Activated naive CD8-positive, alpha-beta T cell treated with anti-CD3 and anti-CD28 coated beads, Interleukin-2, amount 10 ng/mL, durations not matched to agents 7 days and 5 days (primary cell): Measurements from ENCODE around the gene FRMPD2. TPM values are rescaled to one million over a fixed set of nuclear protein-coding genes. Genes with fewer than 3 reads are reported as not detected.
"Not testable (repeated sequence)": the region's sequence is repeated elsewhere in the genome, so short reads cannot be mapped to it uniquely, and the experiment has no call there.

Experiments used
- ATAC-seq: fragments of 150-1000 bp; cut with Tn5 transposase; one replicate; pipeline ENCODE4 v1.10.0; 2021; ENCODE audit warnings: low read depth, moderate library complexity
- POLR2A ChIA-PET: fragments of 350-600 bp; sonication (Branson Sonifier 250); formaldehyde crosslinking; loops from one replicate; lab custom pipeline; 2021; ENCODE audit warnings: antibody characterized with exemption; lab: Charles Lee
- DNase-seq: peaks from one replicate; pipeline ENCODE4 v3.0.0; 2021
- H3K27ac Mint-ChIP-seq: one replicate; pipeline ENCODE4 v1.8.0; 2022; ENCODE audit warnings: mild to moderate bottlenecking, mixed read lengths
- H3K27me3 Mint-ChIP-seq: one replicate; pipeline ENCODE4 v1.8.0; 2022; ENCODE audit warnings: mild to moderate bottlenecking, moderate library complexity, mixed read lengths
- H3K36me3 Mint-ChIP-seq: one replicate; pipeline ENCODE4 v1.8.0; 2021; ENCODE audit warnings: mild to moderate bottlenecking, mixed read lengths
- H3K4me1 Mint-ChIP-seq: one replicate; pipeline ENCODE4 v1.8.0; 2021; ENCODE audit warnings: mixed read lengths
- H3K4me3 Mint-ChIP-seq: one replicate; pipeline ENCODE4 v1.8.0; 2022; ENCODE audit warnings: mild to moderate bottlenecking, moderate library complexity, mixed read lengths
- H3K9me3 Mint-ChIP-seq: one replicate; pipeline ENCODE4 v1.8.0; 2021; ENCODE audit warnings: mixed read lengths
- total RNA-seq, 2 experiments: library from RNA; stranded (reverse); gene quantifications; one replicate each; pipeline ENCODE4 v1.2.3, GENCODE V29; 2021

The FRMPD2 gene
- total RNA-seq, 2 experiments from 2014 or later, result not detected

DNA sequence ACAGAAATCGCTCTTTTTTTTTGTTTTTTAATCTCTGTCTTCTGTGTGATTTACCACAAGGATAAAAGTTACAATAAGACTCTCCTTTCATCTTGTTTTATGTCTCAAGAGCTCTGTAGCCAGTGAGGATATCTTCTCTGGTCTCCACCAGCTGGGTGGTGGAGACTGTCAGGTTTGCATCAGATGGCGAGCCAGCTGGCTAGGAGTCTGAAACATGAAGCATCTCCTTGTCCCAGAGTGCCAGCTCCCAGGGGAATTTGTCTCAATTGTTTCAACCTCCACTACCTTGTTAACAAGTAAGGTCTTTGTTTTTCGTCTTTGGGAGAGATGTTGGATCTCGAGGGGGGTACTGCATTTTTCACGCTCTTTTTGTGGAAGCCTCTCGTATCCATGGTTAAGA, 47.3 kb downstream of the FRMPD2 start:
- H3K4me1 Mint-ChIP-seq, result peaks cover 6% of the 10 kb centered on the region
- no peak for DNase-seq
- peaks cover 28% of the 10 kb centered on the region for H3K27me3 Mint-ChIP-seq
- POLR2A ChIA-PET, result no interaction called here
- ATAC-seq, result no peak
- no peaks in the 10 kb centered on the region for H3K36me3 Mint-ChIP-seq
- H3K27ac Mint-ChIP-seq, result no peak overlapping the region
- H3K9me3 Mint-ChIP-seq, result no peaks in the 10 kb centered on the region
- H3K4me3 Mint-ChIP-seq, result no peak overlapping the region

DNA sequence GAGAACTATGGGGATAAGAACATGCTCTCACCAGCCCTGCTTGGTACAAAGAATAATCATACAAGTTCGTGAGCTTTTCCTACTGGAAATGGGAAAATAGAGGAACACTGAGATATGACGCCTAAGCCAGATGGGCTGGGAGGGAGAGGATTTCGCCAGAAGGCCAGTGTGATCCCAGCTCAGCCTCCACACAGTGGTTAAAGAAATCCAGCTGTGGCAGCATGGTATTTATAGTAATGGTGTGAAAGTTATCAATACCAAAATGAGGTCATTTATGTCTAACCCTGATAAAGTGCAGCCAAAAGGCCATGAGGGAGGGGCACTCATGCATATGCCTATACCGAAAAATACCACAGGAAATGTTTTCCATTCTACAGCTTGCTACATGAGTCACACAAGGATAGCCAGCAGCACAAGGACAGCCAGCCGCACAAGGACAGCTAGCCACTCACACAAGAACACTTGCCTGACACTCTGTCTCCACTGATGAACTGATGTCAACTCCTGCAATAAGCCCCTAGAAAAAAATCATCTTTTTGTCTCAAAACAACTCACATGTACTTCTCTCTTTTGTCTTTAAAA, 49.4 kb downstream of the FRMPD2 start:
- POLR2A ChIA-PET, result no interaction called here
- no peaks in the 10 kb centered on the region for H3K9me3 Mint-ChIP-seq
- no peak for DNase-seq
- no peak overlapping the region for H3K27ac Mint-ChIP-seq
- no peak overlapping the region for H3K4me3 Mint-ChIP-seq
- H3K4me1 Mint-ChIP-seq, result peaks cover 3% of the 10 kb centered on the region
- no peaks in the 10 kb centered on the region for H3K36me3 Mint-ChIP-seq
- ATAC-seq, result no peak
- peaks cover 29% of the 10 kb centered on the region for H3K27me3 Mint-ChIP-seq

DNA sequence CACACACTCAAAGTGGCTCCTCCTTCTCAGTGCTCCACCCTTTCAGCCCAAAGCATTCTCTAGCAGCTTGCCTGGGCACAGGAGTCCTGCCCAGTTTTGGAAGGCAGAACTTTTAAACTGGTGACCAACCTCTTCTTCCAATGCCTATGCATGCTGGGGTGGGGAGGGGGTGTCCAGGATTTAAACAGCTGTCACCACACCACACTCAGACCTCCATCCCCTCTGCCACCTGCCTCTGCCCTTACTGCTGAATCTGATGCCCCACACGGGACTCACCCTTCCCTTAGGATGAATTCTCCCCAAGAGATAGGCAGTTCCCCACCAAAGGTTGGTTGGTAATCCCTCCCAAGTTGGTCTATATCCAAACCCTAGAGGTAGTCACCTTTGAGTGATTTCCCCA, 50.2 kb downstream of the FRMPD2 start:
- H3K36me3 Mint-ChIP-seq, result no peaks in the 10 kb centered on the region
- ATAC-seq, result no peak
- no peak overlapping the region for H3K27ac Mint-ChIP-seq
- H3K4me3 Mint-ChIP-seq, result no peak overlapping the region
- no peak for DNase-seq
- POLR2A ChIA-PET, result no interaction called here
- H3K27me3 Mint-ChIP-seq, result peaks cover 29% of the 10 kb centered on the region
- peaks cover 3% of the 10 kb centered on the region for H3K4me1 Mint-ChIP-seq
- no peaks in the 10 kb centered on the region for H3K9me3 Mint-ChIP-seq

DNA sequence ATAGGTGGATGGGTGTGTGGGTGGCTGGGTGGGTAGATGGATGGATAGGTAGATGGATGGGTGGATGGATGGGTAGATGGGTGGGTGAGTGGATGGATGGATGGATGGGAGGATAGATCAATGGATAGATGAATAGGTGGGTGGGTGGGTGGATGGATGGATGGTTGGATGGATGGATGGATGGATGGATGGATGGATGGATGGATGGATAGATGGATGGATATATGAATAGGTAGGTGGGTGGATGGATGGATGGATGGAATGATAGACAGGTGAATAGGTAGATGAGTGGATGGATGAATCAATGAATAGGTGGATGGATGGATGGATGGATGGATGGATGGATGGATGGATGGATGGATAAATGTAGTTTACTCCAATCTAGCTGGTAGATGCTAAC, 52.7 kb downstream of the FRMPD2 start:
- H3K36me3 Mint-ChIP-seq, result no peaks in the 10 kb centered on the region
- no peak overlapping the region for H3K27ac Mint-ChIP-seq
- no peaks in the 10 kb centered on the region for H3K9me3 Mint-ChIP-seq
- DNase-seq, result no peak
- H3K4me3 Mint-ChIP-seq, result no peak overlapping the region
- POLR2A ChIA-PET, result no interaction called here
- peaks cover 3% of the 10 kb centered on the region for H3K4me1 Mint-ChIP-seq
- H3K27me3 Mint-ChIP-seq, result peaks cover 25% of the 10 kb centered on the region
- no peak for ATAC-seq

DNA sequence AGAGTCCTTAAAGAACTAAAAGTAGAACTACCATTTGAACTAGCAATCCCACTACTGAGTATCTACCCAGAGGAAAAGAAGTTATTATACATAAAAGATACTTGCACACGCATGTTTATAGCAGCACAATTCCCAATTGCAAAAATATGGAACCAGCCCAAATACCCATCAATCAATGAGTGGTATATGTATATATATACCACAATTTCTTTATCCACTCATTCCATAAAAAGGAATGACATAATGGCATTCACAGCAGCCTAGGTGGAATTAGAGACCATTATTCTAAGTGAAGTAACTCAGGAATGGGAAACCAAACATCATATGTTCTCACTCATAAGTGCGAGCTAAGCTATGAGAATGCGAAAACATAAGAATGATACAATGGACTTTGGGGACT, 53.5 kb downstream of the FRMPD2 start:
- H3K4me1 Mint-ChIP-seq, H3K36me3 Mint-ChIP-seq, H3K4me3 Mint-ChIP-seq, H3K27ac Mint-ChIP-seq, H3K9me3 Mint-ChIP-seq, POLR2A ChIA-PET, ATAC-seq, DNase-seq: not testable (repeated sequence)
- peaks cover 17% of the 10 kb centered on the region for H3K27me3 Mint-ChIP-seq

DNA sequence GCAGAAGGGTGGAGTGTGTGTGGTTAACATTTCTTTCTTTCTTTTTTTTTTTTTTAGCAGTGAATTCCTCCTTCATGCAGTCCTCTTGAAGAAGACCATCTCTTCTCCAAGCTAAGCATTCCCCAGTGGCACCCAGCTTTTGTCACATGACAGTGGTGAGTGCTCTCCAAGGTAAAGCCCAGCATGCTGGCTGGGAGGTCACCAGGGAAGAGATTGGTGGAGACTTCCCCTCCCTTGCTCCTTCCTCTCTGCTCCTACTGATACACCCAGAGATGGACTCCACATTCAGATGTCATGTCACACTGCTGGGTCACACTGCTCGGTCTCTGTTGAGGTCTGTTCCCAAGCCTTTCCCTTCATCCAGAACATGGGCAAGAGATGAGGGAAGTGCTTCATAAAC, 55.3 kb downstream of the FRMPD2 start:
- DNase-seq (no peak), ATAC-seq (no peak)
- no peaks in the 10 kb centered on the region for H3K4me1 Mint-ChIP-seq
- H3K27ac Mint-ChIP-seq, result no peak overlapping the region
- H3K4me3 Mint-ChIP-seq, result no peak overlapping the region
- H3K27me3 Mint-ChIP-seq, result peaks cover 17% of the 10 kb centered on the region
- peaks cover 1% of the 10 kb centered on the region for H3K9me3 Mint-ChIP-seq
- POLR2A ChIA-PET, result no interaction called here
- no peaks in the 10 kb centered on the region for H3K36me3 Mint-ChIP-seq

DNA sequence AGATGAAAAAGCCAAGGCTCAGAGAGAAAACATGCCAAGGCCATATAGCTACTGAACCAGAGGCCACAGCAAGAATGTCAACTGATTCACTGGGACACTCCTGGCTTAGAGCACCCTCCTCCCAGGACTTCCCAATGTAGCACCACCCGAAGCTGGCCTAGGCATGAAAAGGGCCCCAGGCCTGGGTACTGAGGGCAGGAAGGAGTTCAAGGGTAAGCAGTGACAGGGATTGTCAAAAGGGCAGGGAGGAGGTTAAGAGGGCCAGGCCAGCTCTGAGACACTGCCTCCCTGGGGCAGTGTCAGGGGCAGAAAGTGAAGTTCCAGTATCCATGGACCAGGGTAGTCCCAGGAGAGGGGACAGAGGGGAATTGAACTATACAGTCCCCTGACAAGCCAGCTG, 57.8 kb downstream of the FRMPD2 start:
- no peak for ATAC-seq
- no peak for DNase-seq
- Mint-ChIP-seq H3K9me3 (peaks cover 1% of the 10 kb centered on the region), H3K27ac (no peak overlapping the region), H3K4me3 (no peak overlapping the region), H3K36me3 (no peaks in the 10 kb centered on the region), H3K27me3 (peaks cover 11% of the 10 kb centered on the region), H3K4me1 (no peaks in the 10 kb centered on the region)
- POLR2A ChIA-PET, result no interaction called here

DNA sequence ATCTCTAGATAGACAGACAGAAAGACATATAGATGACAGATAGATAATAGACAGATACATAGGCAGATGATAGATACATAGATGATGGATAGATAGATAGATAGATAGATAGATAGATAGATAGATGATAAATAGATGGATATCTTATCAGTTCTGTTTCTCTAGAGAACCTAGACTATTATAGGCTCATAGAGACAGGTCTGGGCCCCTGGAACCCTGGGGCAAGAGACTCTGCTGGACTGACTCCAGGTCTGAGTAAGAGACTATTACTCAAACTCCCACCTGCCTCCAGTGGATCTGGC, 58.3 kb downstream of the FRMPD2 start:
- Mint-ChIP-seq H3K9me3 (peaks cover 1% of the 10 kb centered on the region), H3K36me3 (no peaks in the 10 kb centered on the region), H3K27me3 (peaks cover 11% of the 10 kb centered on the region), H3K27ac (no peak overlapping the region), H3K4me3 (no peak overlapping the region), H3K4me1 (no peaks in the 10 kb centered on the region)
- DNase-seq, result no peak
- POLR2A ChIA-PET, result no interaction called here
- ATAC-seq, result no peak

DNA sequence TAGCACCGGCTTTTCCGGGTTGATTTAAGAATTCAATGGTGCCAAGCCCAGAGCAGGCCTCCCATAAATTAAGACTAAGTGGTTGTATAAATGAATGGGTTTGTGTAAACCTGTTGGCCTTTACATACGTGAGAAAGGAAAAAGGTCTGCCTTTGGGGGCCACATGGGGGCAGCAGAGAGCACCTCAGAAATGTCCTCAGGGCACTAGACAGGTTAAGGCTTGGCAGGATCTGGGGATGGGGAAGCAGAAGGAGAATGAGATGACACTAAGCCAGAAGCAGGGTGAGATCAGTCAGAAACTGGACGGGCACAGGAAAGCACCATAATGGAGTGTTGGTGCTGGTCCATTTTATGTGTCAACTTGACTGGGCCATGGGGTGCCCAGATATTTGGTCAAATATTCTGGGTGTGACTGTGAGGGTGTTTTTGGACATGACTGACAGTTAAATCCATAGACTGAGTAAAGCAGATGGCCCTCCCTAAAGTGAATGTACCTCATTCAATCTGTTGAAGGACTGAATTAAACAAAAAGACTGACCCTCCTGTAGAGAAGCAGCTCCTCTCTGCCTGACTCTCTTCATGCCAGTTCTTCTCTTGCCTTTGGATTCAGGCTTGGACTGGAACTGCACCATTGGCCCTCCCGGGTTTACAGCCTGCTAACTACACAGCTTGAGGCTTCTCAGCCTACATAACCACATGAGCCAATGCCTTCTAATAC, 58.9 kb downstream of the FRMPD2 start:
- POLR2A ChIA-PET, result no interaction called here
- DNase-seq (peak; percentile 62), ATAC-seq (no peak)
- Mint-ChIP-seq H3K4me1 (no peaks in the 10 kb centered on the region), H3K4me3 (no peak overlapping the region), H3K9me3 (peaks cover 1% of the 10 kb centered on the region), H3K36me3 (no peaks in the 10 kb centered on the region), H3K27me3 (peaks cover 11% of the 10 kb centered on the region), H3K27ac (no peak overlapping the region)

DNA sequence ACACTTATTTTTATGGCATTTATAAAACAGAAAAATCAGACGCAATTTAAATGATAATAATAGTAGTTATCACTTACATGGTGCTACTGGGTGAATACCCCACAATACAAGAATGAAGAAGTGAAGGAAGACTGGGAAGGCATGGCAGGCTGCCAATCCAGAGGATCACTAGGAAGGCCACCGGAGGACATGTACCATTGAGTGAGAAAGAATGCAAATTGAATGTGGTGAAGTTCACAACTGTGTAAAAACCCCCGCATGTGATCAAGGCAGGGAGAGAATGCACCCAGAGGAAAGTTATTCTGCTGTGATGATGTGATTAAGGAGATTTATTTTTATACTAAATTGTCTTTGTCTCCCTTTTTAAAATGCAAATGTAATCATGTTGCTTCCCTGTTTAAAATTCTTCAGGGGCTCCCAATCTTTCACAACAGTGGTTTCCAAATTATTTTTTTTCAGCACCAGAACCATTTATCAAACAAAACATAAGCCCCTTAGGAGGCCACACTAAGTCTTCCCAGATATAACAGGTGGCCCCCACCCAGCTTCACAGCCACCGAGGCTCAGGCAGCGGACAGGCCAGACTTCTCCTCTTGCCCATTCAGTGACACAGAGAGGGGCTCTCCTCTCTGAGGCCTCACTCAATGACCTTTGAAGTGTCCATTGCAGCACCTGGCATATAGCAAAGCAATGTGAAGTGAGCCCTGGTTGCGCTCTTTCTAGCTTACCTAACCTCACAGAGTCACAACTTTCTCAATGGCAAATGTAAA, 59.6 kb downstream of the FRMPD2 start:
- Mint-ChIP-seq H3K27me3 (peaks cover 7% of the 10 kb centered on the region), H3K4me1 (no peaks in the 10 kb centered on the region), H3K4me3 (no peak overlapping the region), H3K9me3 (peaks cover 1% of the 10 kb centered on the region), H3K36me3 (no peaks in the 10 kb centered on the region), H3K27ac (no peak overlapping the region)
- ATAC-seq (no peak), DNase-seq (no peak)
- POLR2A ChIA-PET, result no interaction called here

DNA sequence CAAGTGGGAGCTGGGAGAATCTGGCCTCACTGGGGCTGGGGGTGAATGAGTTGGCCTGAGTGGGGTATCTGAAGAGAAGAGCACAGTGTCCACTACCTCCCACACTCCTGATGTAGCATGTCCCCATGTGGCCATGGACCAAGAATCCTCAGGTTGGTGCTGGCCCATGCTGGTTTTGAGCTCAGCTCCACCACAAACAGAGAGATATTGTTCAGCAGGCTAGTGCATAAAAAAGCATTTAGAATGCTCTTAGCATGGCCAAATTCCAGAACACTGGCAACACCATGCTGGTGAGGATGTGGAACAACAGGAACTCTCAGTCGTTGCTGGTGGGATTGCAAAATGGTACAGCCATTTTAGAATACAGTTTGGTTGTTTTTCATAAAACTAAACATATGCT, 61.4 kb downstream of the FRMPD2 start:
- no peak overlapping the region for H3K27ac Mint-ChIP-seq
- H3K4me3 Mint-ChIP-seq, result no peak overlapping the region
- POLR2A ChIA-PET, result no interaction called here

DNA sequence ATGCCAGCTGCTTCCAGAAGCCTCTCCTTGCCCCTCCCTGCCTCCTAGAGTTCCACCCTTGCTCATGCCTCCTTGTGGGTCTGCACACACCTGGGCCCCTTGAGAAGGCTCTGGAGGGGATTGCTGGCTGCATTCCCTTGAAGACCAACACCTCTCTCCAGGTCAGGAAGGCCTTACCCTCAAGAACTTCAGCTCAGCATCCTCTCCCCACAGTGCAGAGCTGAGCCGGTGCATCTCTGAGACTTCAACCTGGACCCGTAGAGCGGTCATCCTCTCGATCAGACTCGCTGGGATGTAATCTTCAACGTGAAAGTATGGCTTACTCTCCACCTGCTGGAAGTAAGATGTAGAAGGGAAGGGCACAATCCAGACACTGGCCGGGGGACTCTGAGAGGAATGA, 62.7 kb downstream of the FRMPD2 start:
- H3K4me1 Mint-ChIP-seq, result no peaks in the 10 kb centered on the region
- no peaks in the 10 kb centered on the region for H3K27me3 Mint-ChIP-seq
- H3K36me3 Mint-ChIP-seq, result no peaks in the 10 kb centered on the region
- no peak for ATAC-seq
- POLR2A ChIA-PET, result no interaction called here
- no peak overlapping the region for H3K4me3 Mint-ChIP-seq
- no peak overlapping the region for H3K27ac Mint-ChIP-seq
- peaks cover 1% of the 10 kb centered on the region for H3K9me3 Mint-ChIP-seq
- no peak for DNase-seq

More for the DNA sequence above, 61.4 kb downstream of the FRMPD2 start:
- Mint-ChIP-seq H3K27me3 (peaks cover 2% of the 10 kb centered on the region), H3K4me1 (no peaks in the 10 kb centered on the region), H3K36me3 (no peaks in the 10 kb centered on the region), H3K9me3 (peaks cover 1% of the 10 kb centered on the region)
- ATAC-seq (no peak), DNase-seq (no peak)

DNA sequence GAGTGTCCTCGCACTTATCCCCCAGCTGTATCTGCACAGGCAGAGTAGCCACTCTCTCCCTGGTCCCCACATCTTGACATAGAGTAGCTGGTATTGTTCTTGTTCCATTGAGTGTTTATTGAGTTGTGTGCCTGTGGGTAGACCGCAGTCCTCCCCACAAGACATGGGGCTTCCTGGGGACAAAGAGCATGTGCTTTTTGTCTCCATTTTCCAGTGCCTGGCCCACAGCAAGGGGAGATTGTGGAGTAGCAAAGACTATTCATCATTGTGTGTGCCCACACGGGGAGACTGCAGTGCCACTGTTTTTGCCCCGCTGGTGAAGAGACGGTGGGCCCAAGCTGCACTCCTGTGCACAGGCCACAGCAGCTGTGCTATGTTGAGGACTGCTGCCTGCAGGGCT, 63.5 kb downstream of the FRMPD2 start:
- ATAC-seq (no peak), DNase-seq (no peak)
- Mint-ChIP-seq H3K4me3 (no peak overlapping the region), H3K4me1 (no peaks in the 10 kb centered on the region), H3K9me3 (peaks cover under 1% of the 10 kb centered on the region), H3K27me3 (no peaks in the 10 kb centered on the region), H3K27ac (no peak overlapping the region), H3K36me3 (no peaks in the 10 kb centered on the region)
- POLR2A ChIA-PET, result no interaction called here

DNA sequence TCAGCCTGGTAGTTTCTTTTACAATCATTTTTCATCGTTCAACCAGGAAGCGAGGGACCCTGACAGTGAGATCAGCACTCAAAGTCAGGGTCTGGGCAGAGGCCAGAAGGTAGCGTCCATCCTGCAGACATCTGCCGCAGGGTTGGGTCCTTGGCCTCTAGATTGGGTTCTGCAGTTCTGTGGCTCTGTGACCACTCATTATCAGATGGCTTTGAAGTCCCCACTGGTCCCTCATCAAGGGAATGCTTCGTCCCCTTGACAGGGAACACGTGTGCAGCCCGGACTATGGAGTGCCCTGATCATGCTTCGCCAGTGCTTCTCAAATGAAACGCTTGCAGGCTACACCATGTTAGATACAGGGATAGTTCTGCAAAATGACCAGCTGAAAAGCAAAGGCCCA, 64.1 kb downstream of the FRMPD2 start:
- no peak for ATAC-seq

More for the DNA sequence above, 64.1 kb downstream of the FRMPD2 start:
- Mint-ChIP-seq H3K4me1 (no peaks in the 10 kb centered on the region), H3K4me3 (no peak overlapping the region), H3K27ac (no peak overlapping the region), H3K27me3 (no peaks in the 10 kb centered on the region), H3K9me3 (no peaks in the 10 kb centered on the region), H3K36me3 (no peaks in the 10 kb centered on the region)
- DNase-seq, result no peak
- POLR2A ChIA-PET, result no interaction called here
